Liver (tissue), 3 donors: Measurements from ENCODE around the gene PC.

Experiments
- GABPA ChIP-seq, 2 donors: IDR thresholded peaks in 1 of 2; conservative IDR thresholded peaks in 1 of 2; 2 replicates each; pipeline ENCODE4 v1.6.1; 2016; ENCODE audit warnings: antibody characterized with exemption in 2 of 2, mild to moderate bottlenecking in 1 of 2, moderate library complexity in 1 of 2
- TF ChIP-seq, protein P1 (sequence below): fragments of 150-350 bp; IDR thresholded peaks from 2 replicates; pipeline ENCODE4 v1.5.1; 2017; ENCODE audit warnings: improper control_type of control experiment, low read depth, low read length; ENCODE audit not compliant: missing input control
- TF ChIP-seq, protein P2 (sequence below): IDR thresholded peaks from 2 replicates; pipeline ENCODE4 v1.6.1; 2016; ENCODE audit warnings: antibody characterized with exemption, mild to moderate bottlenecking
- TF ChIP-seq, protein P3 (sequence below): IDR thresholded peaks from 2 replicates; pipeline ENCODE4 v1.6.1; 2016; ENCODE audit warnings: antibody characterized with exemption
- donor health status: healthy.
- donor health status: healthy.

DNA sequence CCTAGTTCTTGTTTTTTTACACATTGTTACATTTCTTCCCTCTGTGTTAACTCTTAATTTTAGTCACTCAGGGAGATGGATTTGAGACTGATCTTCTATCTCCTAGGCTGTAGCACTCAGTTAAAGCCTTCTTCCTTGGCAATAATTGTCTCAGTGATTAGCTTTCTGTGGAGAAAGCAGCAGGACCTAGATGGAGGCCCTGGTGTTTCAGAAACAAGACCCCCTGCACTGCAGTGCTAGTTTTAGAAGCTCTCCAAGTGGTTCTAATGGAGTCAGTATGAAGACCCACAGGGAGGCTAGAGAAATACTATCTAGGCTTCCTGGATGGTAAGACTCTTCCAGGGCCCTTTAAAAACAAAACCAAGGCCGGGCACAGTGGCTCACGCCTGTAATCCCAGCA lies 4.1 kb upstream of the PC start:
- TF ChIP-seq, protein P1, sequence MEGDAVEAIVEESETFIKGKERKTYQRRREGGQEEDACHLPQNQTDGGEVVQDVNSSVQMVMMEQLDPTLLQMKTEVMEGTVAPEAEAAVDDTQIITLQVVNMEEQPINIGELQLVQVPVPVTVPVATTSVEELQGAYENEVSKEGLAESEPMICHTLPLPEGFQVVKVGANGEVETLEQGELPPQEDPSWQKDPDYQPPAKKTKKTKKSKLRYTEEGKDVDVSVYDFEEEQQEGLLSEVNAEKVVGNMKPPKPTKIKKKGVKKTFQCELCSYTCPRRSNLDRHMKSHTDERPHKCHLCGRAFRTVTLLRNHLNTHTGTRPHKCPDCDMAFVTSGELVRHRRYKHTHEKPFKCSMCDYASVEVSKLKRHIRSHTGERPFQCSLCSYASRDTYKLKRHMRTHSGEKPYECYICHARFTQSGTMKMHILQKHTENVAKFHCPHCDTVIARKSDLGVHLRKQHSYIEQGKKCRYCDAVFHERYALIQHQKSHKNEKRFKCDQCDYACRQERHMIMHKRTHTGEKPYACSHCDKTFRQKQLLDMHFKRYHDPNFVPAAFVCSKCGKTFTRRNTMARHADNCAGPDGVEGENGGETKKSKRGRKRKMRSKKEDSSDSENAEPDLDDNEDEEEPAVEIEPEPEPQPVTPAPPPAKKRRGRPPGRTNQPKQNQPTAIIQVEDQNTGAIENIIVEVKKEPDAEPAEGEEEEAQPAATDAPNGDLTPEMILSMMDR: no peak
- no peak for TF ChIP-seq GABPA (IDR thresholded peaks at IDR 0.05 in 1 of 2, conservative IDR thresholded peaks at IDR 0.05 in 1 of 2)
- TF ChIP-seq, protein P2, sequence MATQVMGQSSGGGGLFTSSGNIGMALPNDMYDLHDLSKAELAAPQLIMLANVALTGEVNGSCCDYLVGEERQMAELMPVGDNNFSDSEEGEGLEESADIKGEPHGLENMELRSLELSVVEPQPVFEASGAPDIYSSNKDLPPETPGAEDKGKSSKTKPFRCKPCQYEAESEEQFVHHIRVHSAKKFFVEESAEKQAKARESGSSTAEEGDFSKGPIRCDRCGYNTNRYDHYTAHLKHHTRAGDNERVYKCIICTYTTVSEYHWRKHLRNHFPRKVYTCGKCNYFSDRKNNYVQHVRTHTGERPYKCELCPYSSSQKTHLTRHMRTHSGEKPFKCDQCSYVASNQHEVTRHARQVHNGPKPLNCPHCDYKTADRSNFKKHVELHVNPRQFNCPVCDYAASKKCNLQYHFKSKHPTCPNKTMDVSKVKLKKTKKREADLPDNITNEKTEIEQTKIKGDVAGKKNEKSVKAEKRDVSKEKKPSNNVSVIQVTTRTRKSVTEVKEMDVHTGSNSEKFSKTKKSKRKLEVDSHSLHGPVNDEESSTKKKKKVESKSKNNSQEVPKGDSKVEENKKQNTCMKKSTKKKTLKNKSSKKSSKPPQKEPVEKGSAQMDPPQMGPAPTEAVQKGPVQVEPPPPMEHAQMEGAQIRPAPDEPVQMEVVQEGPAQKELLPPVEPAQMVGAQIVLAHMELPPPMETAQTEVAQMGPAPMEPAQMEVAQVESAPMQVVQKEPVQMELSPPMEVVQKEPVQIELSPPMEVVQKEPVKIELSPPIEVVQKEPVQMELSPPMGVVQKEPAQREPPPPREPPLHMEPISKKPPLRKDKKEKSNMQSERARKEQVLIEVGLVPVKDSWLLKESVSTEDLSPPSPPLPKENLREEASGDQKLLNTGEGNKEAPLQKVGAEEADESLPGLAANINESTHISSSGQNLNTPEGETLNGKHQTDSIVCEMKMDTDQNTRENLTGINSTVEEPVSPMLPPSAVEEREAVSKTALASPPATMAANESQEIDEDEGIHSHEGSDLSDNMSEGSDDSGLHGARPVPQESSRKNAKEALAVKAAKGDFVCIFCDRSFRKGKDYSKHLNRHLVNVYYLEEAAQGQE: no peak
- TF ChIP-seq, protein P3, sequence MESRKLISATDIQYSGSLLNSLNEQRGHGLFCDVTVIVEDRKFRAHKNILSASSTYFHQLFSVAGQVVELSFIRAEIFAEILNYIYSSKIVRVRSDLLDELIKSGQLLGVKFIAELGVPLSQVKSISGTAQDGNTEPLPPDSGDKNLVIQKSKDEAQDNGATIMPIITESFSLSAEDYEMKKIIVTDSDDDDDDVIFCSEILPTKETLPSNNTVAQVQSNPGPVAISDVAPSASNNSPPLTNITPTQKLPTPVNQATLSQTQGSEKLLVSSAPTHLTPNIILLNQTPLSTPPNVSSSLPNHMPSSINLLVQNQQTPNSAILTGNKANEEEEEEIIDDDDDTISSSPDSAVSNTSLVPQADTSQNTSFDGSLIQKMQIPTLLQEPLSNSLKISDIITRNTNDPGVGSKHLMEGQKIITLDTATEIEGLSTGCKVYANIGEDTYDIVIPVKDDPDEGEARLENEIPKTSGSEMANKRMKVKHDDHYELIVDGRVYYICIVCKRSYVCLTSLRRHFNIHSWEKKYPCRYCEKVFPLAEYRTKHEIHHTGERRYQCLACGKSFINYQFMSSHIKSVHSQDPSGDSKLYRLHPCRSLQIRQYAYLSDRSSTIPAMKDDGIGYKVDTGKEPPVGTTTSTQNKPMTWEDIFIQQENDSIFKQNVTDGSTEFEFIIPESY: no peak
